OCI-LY3 (cell line): Measurements from ENCODE around the gene BCAR1.

Experiments used
- EZH2phosphoT487 ChIP-seq: fragments of 200-600 bp; shearing (Covaris generic); IDR thresholded peaks from 2 replicates; pipeline ENCODE4 v1.6.1; 2018; ENCODE audit warnings: antibody characterized with exemption, mixed run types, low read depth
- TF ChIP-seq, protein P1 (sequence below): fragments of 200-600, 300-600 bp; sonication (generic); IDR thresholded peaks from 2 replicates; pipeline ENCODE4 v1.5.1; 2014; ENCODE audit warnings: antibody characterized with exemption, low read length, low read depth

DNA sequence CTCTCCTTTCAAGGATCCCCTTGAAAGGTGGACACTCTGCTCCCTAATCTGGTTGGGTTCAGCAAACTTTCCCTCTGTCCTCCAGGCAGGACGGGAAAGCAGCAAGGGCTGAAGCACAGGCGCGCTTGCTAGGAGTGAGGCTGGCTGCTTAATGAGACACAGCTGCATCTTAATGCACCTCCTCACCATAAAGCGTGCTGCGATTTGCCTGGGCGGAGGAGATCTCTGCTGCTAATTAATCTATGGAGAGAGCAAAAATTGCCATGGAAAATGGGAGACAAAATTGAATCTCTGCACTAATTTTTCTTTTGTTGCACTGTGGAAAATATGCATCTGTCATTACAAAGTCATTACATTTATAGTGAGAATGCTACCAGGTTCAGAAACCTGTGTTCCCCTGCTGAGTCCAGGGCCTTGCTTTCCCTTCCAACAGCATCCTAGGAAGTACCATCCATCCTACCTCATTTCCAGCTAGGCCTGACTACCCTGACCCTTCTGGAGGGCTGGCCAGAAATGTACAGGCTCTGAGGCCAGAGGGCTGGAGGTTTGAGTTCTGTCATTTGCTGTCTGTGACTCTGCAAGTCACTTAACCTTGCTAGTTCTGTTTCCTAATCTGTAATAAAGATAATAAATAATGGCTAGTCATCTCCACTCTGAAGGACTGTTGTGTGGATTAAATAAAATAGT lies 43.5 kb upstream of the BCAR1 start:
- TF ChIP-seq, protein P1, sequence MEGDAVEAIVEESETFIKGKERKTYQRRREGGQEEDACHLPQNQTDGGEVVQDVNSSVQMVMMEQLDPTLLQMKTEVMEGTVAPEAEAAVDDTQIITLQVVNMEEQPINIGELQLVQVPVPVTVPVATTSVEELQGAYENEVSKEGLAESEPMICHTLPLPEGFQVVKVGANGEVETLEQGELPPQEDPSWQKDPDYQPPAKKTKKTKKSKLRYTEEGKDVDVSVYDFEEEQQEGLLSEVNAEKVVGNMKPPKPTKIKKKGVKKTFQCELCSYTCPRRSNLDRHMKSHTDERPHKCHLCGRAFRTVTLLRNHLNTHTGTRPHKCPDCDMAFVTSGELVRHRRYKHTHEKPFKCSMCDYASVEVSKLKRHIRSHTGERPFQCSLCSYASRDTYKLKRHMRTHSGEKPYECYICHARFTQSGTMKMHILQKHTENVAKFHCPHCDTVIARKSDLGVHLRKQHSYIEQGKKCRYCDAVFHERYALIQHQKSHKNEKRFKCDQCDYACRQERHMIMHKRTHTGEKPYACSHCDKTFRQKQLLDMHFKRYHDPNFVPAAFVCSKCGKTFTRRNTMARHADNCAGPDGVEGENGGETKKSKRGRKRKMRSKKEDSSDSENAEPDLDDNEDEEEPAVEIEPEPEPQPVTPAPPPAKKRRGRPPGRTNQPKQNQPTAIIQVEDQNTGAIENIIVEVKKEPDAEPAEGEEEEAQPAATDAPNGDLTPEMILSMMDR = no peak
- TF ChIP-seq EZH2phosphoT487 = no peak
